Neural cell (in vitro differentiated cells): ENCODE measurements around the gene KRTAP27-1. TPM values are rescaled to one million over a fixed set of nuclear protein-coding genes. Genes with fewer than 3 reads are reported as not detected.

ENCODE experiments used
- H2AFZ ChIP-seq: fragments of 200-600, 300-800 bp; sonication (generic), shearing (Covaris generic); 2 replicates; pipeline ENCODE4 v1.6.0; 2014; ENCODE audit warnings: low read depth, mild to moderate bottlenecking, antibody characterized with exemption, low read length, moderate library complexity
- H3F3A ChIP-seq: fragments of 200-600 bp; shearing (Covaris generic); 2 replicates; pipeline ENCODE4 v1.6.1; 2016; ENCODE audit warnings: mild to moderate bottlenecking, moderate library complexity, mixed read lengths, antibody characterized with exemption, low read length; ENCODE audit not compliant: insufficient read depth, poor library complexity, severe bottlenecking
- H3K27ac ChIP-seq: fragments of 200-600, 300-800 bp; sonication (generic), shearing (Covaris generic); 2 replicates; pipeline ENCODE4 v1.5.1; 2014; ENCODE audit warnings: mild to moderate bottlenecking, low read length, moderate library complexity
- H3K27me3 ChIP-seq: fragments of 300-800, 200-600 bp; sonication (generic), shearing (Covaris generic); 2 replicates; pipeline ENCODE4 v1.6.0; 2014; ENCODE audit warnings: mild to moderate bottlenecking, low read depth, low read length, moderate library complexity; ENCODE audit not compliant: insufficient read depth
- H3K36me3 ChIP-seq: fragments of 300-800, 200-600 bp; sonication (generic), shearing (Covaris generic); 2 replicates; pipeline ENCODE4 v1.5.1; 2014; ENCODE audit warnings: mild to moderate bottlenecking, antibody characterized with exemption, low read length, moderate library complexity; ENCODE audit not compliant: insufficient read depth
- H3K4me2 ChIP-seq: fragments of 300-800, 200-600 bp; sonication (generic), shearing (Covaris generic); 2 replicates; pipeline ENCODE4 v1.6.0; 2014; ENCODE audit warnings: mild to moderate bottlenecking, low read length
- H3K4me3 ChIP-seq: fragments of 300-800, 200-600 bp; sonication (generic), shearing (Covaris generic); 2 replicates; pipeline ENCODE4 v1.5.1; 2014; ENCODE audit warnings: mild to moderate bottlenecking, low read length, moderate library complexity
- H3K79me2 ChIP-seq: fragments of 200-600 bp; shearing (Covaris generic); replicated peaks from 2 replicates; pipeline ENCODE4 v1.6.0; 2014; ENCODE audit warnings: mild to moderate bottlenecking, low read length, moderate library complexity; ENCODE audit not compliant: insufficient read depth
- H3K9ac ChIP-seq: fragments of 300-800, 200-600 bp; sonication (generic), shearing (Covaris generic); 2 replicates; pipeline ENCODE4 v1.6.1; 2016; ENCODE audit warnings: mild to moderate bottlenecking, low read length, mixed read lengths
- H3K9me2 ChIP-seq: fragments of 200-600 bp; shearing (Covaris generic); 2 replicates; pipeline ENCODE4 v1.6.1; 2016; ENCODE audit warnings: mild to moderate bottlenecking, low read length, mixed read lengths; ENCODE audit not compliant: insufficient read depth
- H3K9me3 ChIP-seq: fragments of 200-600, 300-800 bp; sonication (generic), shearing (Covaris generic); 2 replicates; pipeline ENCODE4 v1.6.1; 2016; ENCODE audit warnings: mild to moderate bottlenecking, mixed run types, low read length, moderate library complexity, mixed read lengths
- H4K20me1 ChIP-seq: fragments of 200-600 bp; shearing (Covaris generic); 2 replicates; pipeline ENCODE4 v1.6.1; 2016; ENCODE audit warnings: mild to moderate bottlenecking, mixed run types; ENCODE audit not compliant: insufficient read depth
- CTCF ChIP-seq: fragments of 450-650 bp; IDR thresholded peaks from 2 replicates; pipeline ENCODE4 v1.5.1; 2014; ENCODE audit warnings: antibody characterized with exemption, mild to moderate bottlenecking, moderate library complexity; ENCODE audit not compliant: poor library complexity, severe bottlenecking
- EP300 ChIP-seq: fragments of 450-650 bp; conservative IDR thresholded peaks from 2 replicates; pipeline ENCODE4 v1.6.1; 2014; ENCODE audit warnings: antibody characterized with exemption, mild to moderate bottlenecking, moderate library complexity; ENCODE audit not compliant: poor library complexity, severe bottlenecking
- EZH2 ChIP-seq: fragments of 200-600, 300-800 bp; shearing (Covaris generic), sonication (generic); IDR thresholded peaks from 2 replicates; pipeline ENCODE4 v1.6.1; 2014; ENCODE audit warnings: antibody characterized with exemption, low read length, borderline replicate concordance, mild to moderate bottlenecking; ENCODE audit not compliant: insufficient read depth, poor library complexity, severe bottlenecking
- MXI1 ChIP-seq: fragments of 450-650 bp; conservative IDR thresholded peaks from 2 replicates; pipeline ENCODE4 v1.6.1; 2014; ENCODE audit warnings: antibody characterized with exemption, mild to moderate bottlenecking; ENCODE audit not compliant: poor library complexity, severe bottlenecking
- POLR2AphosphoS5 ChIP-seq: IDR thresholded peaks from 2 replicates; pipeline ENCODE4 v1.6.1; 2012
- RAD21 ChIP-seq: fragments of 450-650 bp; conservative IDR thresholded peaks from 2 replicates; pipeline ENCODE4 v1.6.1; 2014; ENCODE audit warnings: antibody characterized with exemption, mild to moderate bottlenecking, moderate library complexity
- REST ChIP-seq: IDR thresholded peaks from 2 replicates; pipeline ENCODE4 v1.6.1; 2012; ENCODE audit warnings: borderline replicate concordance
- SMC3 ChIP-seq: fragments of 450-650 bp; conservative IDR thresholded peaks from 2 replicates; pipeline ENCODE4 v1.6.1; 2014; ENCODE audit warnings: antibody characterized with exemption, mild to moderate bottlenecking, moderate library complexity; ENCODE audit not compliant: poor library complexity
- TAF1 ChIP-seq: IDR thresholded peaks from 2 replicates; pipeline ENCODE4 v1.6.1; 2012; ENCODE audit warnings: low read depth
- polyA plus RNA-seq: library from polyadenylated mRNA; depleted of rRNA; stranded (reverse); fragments of >200 nt; gene quantifications from 2 replicates; pipeline ENCODE4 v1.2.3, GENCODE V29; 2014

KRTAP27-1 gene
- polyA plus RNA-seq, 1 donor from 2014 or later = not detected

- H3K9me3 ChIP-seq = no peaks in the 10 kb centered on the region
- H2AFZ ChIP-seq = no peak overlapping the region
- TF ChIP-seq RAD21 (no peak), POLR2AphosphoS5 (no peak), REST (no peak), MXI1 (no peak), TAF1 (no peak), CTCF (no peak), SMC3 (no peak), EZH2 (no peak)
- no peaks in the 10 kb centered on the region for H3F3A ChIP-seq
- no peaks in the 10 kb centered on the region for H3K79me2 ChIP-seq
- H3K36me3 ChIP-seq = no peaks in the 10 kb centered on the region
- no peak overlapping the region for H3K9ac ChIP-seq
- H4K20me1 ChIP-seq = no peaks in the 10 kb centered on the region
- no peaks in the 10 kb centered on the region for H3K27me3 ChIP-seq
- H3K9me2 ChIP-seq = no peaks in the 10 kb centered on the region
- H3K4me2 ChIP-seq = no peak overlapping the region
- no peak overlapping the region for H3K4me3 ChIP-seq
- no peak overlapping the region for H3K27ac ChIP-seq
Measured at GRCh38 chr21:30315701-30316100, 21.8 kb downstream of the KRTAP27-1 start.

DNA sequence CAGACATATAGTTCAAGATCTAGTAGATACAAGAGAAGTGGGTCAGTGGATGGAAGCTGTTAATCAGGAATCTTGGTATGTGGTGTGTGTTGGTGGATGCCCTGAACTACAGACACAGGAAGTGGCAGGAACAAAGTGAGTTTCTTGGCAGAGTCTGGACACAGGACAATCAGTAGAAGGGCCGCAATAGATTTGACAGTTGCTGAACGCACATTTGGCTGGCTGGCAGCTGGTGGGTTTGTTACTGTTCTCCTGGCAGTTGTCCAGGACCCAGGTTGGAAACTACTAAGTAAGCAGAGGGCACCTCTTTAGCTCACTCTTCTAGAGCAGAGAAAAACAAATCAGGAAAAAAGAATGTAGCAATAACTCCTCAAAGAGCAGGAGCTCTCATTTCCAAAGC, 30.6 kb downstream of the KRTAP27-1 start:
- TF ChIP-seq POLR2AphosphoS5 (no peak), EP300 (no peak), REST (no peak)
- no peaks in the 10 kb centered on the region for H3K9me2 ChIP-seq
- no peaks in the 10 kb centered on the region for H3F3A ChIP-seq
- no peak overlapping the region for H3K27ac ChIP-seq
- no peak overlapping the region for H3K9ac ChIP-seq
- H3K4me2 ChIP-seq = no peak overlapping the region
- no peaks in the 10 kb centered on the region for H3K27me3 ChIP-seq
- no peak overlapping the region for H2AFZ ChIP-seq
- no peaks in the 10 kb centered on the region for H3K9me3 ChIP-seq
- no peak overlapping the region for H3K4me3 ChIP-seq
- H3K36me3 ChIP-seq = no peaks in the 10 kb centered on the region
- H4K20me1 ChIP-seq = no peaks in the 10 kb centered on the region
- H3K79me2 ChIP-seq = no peaks in the 10 kb centered on the region
